Natural killer cell (primary cell): ENCODE data around the gene ASCC3. TPM values are rescaled to one million over a fixed set of nuclear protein-coding genes. Genes with fewer than 3 reads are reported as not detected.

Source experiments
- ATAC-seq, 3 donors: fragments of 150-1000 bp in 2 of 3; fragments of 200-7000 bp in 1 of 3; cut with Tn5 transposase; 1 replicate in 1 of 3; 2 replicates in 2 of 3; pipeline ENCODE4 v1.10.0; 2021; ENCODE audit warnings: mild to moderate bottlenecking in 2 of 3, moderate library complexity in 2 of 3
- DNase-seq, 2 donors: peaks; one replicate each; pipeline versions ENCODE4 v3.0.0 to v3.0.0-alpha.2; 2013 to 2021; ENCODE audit warnings: mixed read lengths in 1 of 2
- H3K27ac ChIP-seq: one replicate; pipeline ENCODE4 v1.5.1; 2013; ENCODE audit warnings: mild to moderate bottlenecking, low read length
- H3K27me3 ChIP-seq: one replicate; pipeline ENCODE4 v1.6.1; 2013; ENCODE audit warnings: low read length; ENCODE audit not compliant: control insufficient read depth, insufficient read depth
- H3K36me3 ChIP-seq: one replicate; pipeline ENCODE4 v1.6.1; 2013; ENCODE audit warnings: low read length; ENCODE audit not compliant: control insufficient read depth, insufficient read depth
- H3K4me1 ChIP-seq: one replicate; pipeline ENCODE4 v1.6.1; 2013; ENCODE audit warnings: low read length; ENCODE audit not compliant: control insufficient read depth, insufficient read depth
- H3K4me3 ChIP-seq: one replicate; pipeline ENCODE4 v1.5.1; 2013; ENCODE audit warnings: low read length
- H3K9me3 ChIP-seq: one replicate; pipeline ENCODE4 v1.6.1; 2013; ENCODE audit warnings: low read length; ENCODE audit not compliant: control insufficient read depth, insufficient read depth
- H3K27ac Mint-ChIP-seq, 2 donors: one replicate each; pipeline ENCODE4 v1.8.0; 2022; ENCODE audit warnings: mild to moderate bottlenecking in 2 of 2, mixed read lengths in 2 of 2, moderate library complexity in 1 of 2
- H3K27me3 Mint-ChIP-seq, 2 donors: one replicate each; pipeline ENCODE4 v1.8.0; 2022; ENCODE audit warnings: low read depth in 2 of 2, mixed read lengths in 2 of 2
- H3K36me3 Mint-ChIP-seq: one replicate; pipeline ENCODE4 v1.8.0; 2022; ENCODE audit warnings: mixed read lengths
- H3K4me1 Mint-ChIP-seq, 2 donors: one replicate each; pipeline ENCODE4 v1.8.0; 2022; ENCODE audit warnings: mixed read lengths in 2 of 2
- H3K4me3 Mint-ChIP-seq: one replicate; pipeline ENCODE4 v1.8.0; 2022; ENCODE audit warnings: mild to moderate bottlenecking, moderate library complexity, mixed read lengths
- H3K9me3 Mint-ChIP-seq, 2 donors: one replicate each; pipeline ENCODE4 v1.8.0; 2022; ENCODE audit warnings: mixed read lengths in 2 of 2
- CTCF ChIP-seq: fragments of 200-600 bp; IDR thresholded peaks from one replicate; pipeline ENCODE4 v1.8.0; 2022; ENCODE audit warnings: antibody characterized with exemption
- WGBS: methylation state at CpG from one replicate; pipeline ENCODE4 v1.1.7; 2013; ENCODE audit warnings: missing lambda C conversion rate; ENCODE audit not compliant: insufficient coverage; 5-methylcytosine and 5-hydroxymethylcytosine counted together
- intact Hi-C: fragments of 100-400 bp; cut with micrococcal nuclease; formaldehyde crosslinking; loops from one replicate; pipeline ENCODE4 v1.14.2; 2022
- total RNA-seq, 4 donors: library from RNA; stranded (reverse); fragments of 120-200 nt in 1 of 4; gene quantifications; one replicate each; pipeline versions ENCODE4 v1.2.3 to v1.2.4, GENCODE V29; 2013 to 2022

Gene ASCC3
- total RNA-seq, 3 donors from 2014 or later (not counting 1 experiment from before 2014, with no cell fraction given): 42.3 to 50.0 (median 44.1) TPM

GRCh38 chr6:100468016-100468622 lies 413.0 kb downstream of the ASCC3 start:
- H3K9me3 ChIP-seq: peaks cover 21% of the 10 kb centered on the region
- Mint-ChIP-seq H3K27ac (no peak overlapping the region), H3K4me1 (peaks cover 10% of the 10 kb centered on the region in 2 donors), H3K9me3 (peaks cover 0 to 2% of the 10 kb centered on the region in 2 donors), H3K4me3 (no peak overlapping the region), H3K36me3 (peaks cover 12% of the 10 kb centered on the region), H3K27me3 (peaks cover 58 to 79% of the 10 kb centered on the region in 2 donors)
- intact Hi-C loops: no loop called here
- H3K27ac ChIP-seq: no peak overlapping the region
- no peaks in the 10 kb centered on the region for H3K36me3 ChIP-seq
- H3K27me3 ChIP-seq: peaks cover 70% of the 10 kb centered on the region
- DNase-seq (no peak), ATAC-seq (no peak)
- TF ChIP-seq CTCF: no peak
- peaks cover 24% of the 10 kb centered on the region for H3K4me1 ChIP-seq
- no peak overlapping the region for H3K4me3 ChIP-seq
- 50% methylated on average over 2 of the region's 6 CpGs for WGBS

DNA sequence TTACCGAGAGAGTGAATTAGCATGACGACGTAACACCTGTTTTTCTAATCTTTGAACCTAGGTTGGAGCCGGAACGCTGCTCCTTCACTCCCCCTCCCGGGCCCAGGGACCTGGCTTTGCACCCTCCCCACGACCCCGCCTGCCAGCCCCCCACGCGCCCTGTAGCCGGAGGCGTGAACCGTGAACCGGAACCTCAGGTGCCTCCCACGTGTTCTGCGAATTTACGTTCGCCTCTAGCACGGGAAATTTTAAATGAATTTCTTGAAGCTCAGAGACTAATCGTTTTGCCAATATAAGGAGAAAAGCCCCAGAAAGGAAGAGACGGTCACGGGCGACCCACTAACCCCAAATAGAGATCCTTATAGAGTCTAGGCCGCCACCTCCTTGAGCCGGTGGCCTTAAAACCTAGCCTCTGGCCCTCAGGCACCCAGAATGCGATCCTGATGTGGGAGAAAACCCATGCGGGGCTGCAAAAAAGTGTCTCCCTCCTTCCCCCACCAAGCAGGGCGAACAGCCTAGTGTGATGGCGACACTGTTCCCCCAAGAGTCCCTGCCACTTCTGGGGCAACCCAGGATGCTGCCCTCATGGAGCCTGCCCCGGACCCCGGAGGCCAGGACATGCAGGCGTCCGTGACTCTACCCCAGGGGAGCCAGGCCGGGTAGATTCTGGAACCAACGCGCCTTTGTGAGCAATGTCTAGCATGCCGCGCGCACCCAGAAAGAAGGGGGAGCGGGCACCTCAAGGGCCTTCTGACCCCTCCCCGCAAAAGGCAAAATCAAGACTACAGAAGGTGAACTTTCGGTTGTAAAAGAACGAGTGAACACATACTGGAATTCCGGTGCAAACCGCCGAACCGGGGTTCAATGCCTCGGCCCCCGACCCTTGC lies 413.8 kb downstream of the ASCC3 start:
- DNase-seq (no peak), ATAC-seq (no peak)
- Histone ChIP-seq H3K9me3 (peaks cover 21% of the 10 kb centered on the region), H3K36me3 (no peaks in the 10 kb centered on the region), H3K27ac (no peak overlapping the region), H3K4me1 (peaks cover 24% of the 10 kb centered on the region), H3K4me3 (no peak overlapping the region), H3K27me3 (peaks cover 75% of the 10 kb centered on the region)
- H3K4me3 Mint-ChIP-seq: no peak overlapping the region
- no peak for TF ChIP-seq CTCF
- H3K9me3 Mint-ChIP-seq: peaks cover 0 to 2% of the 10 kb centered on the region in 2 donors
- H3K27ac Mint-ChIP-seq: no peak overlapping the region
- peaks cover 61 to 80% of the 10 kb centered on the region in 2 donors for H3K27me3 Mint-ChIP-seq
- H3K36me3 Mint-ChIP-seq: peaks cover 20% of the 10 kb centered on the region
- 12% methylated on average over 49 of the region's 49 CpGs for WGBS
- H3K4me1 Mint-ChIP-seq: peaks cover 10 to 11% of the 10 kb centered on the region in 2 donors
- intact Hi-C loops: no loop called here

DNA sequence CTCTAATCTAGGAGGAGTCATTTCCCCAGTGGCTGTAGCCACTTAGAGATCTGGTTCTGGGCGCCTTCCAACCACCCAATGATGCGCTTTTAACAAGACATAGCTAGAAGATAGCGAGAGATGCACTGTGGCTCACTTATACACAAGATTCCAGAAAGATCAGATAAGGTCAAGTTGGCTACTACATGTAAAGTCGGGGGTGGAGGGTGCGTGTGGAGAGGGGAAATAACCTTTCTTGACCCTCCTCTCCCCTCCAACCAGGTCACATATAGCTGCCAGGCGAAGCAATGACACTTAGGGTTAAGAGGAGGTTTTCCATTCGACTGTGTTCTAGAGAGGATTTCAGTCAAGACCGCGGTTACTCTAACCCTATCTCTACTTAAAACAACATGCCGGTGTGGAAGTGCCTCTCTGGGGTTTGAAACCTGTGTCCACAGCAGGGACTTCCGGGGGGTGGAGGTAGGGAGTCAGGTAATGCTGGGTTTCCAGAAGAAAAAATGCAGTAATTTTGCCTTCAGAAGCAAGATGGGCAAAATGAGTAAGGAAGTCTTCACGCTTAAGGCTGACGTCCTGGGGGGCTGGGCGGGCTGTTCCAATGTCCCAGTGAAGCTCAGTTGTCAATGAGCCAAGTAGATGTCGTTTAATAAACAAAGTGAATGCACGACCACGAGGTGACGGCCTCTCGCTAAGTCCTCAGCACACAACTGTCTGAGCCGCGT lies 414.6 kb downstream of the ASCC3 start:
- no peak overlapping the region for H3K27ac Mint-ChIP-seq
- H3K27me3 Mint-ChIP-seq: peaks cover 64 to 80% of the 10 kb centered on the region in 2 donors
- peaks cover 21% of the 10 kb centered on the region for H3K9me3 ChIP-seq
- peaks cover 0 to 2% of the 10 kb centered on the region in 2 donors for H3K9me3 Mint-ChIP-seq
- 9% methylated on average over 17 of the region's 21 CpGs for WGBS
- intact Hi-C loops: no loop called here
- H3K4me3 ChIP-seq: no peak overlapping the region
- peaks cover 82% of the 10 kb centered on the region for H3K27me3 ChIP-seq
- no peak for ATAC-seq
- TF ChIP-seq CTCF: no peak
- no peak for DNase-seq
- peaks cover 24% of the 10 kb centered on the region for H3K4me1 ChIP-seq
- no peak overlapping the region for H3K4me3 Mint-ChIP-seq
- H3K36me3 Mint-ChIP-seq: peaks cover 27% of the 10 kb centered on the region
- H3K4me1 Mint-ChIP-seq: peaks cover 16 to 18% of the 10 kb centered on the region in 2 donors
- H3K36me3 ChIP-seq: no peaks in the 10 kb centered on the region
- H3K27ac ChIP-seq: no peak overlapping the region
